ENCODE measurements around the gene ZBTB12.
"Not testable (repeated sequence)": the region's sequence is repeated elsewhere in the genome, so short reads cannot be mapped to it uniquely, and the experiment has no call there.

Gene ZBTB12

GRCh38 chr6:31901953-31902643 is at the start of gene ZBTB12:
TSS of gene ZBTB12 (minus strand) at chr6:31902086. CDS start at chr6:31901305, 781 bp downstream.
- FAIRE-seq = no peak

- FAIRE-seq = no peak
Observed at GRCh38 chr6:31949926-31950548, 48.2 kb upstream of the ZBTB12 start.

GRCh38 chr6:31948753-31949413 is 47.0 kb upstream of the ZBTB12 start:
- FAIRE-seq = no peak

- no peak for FAIRE-seq
Observed at GRCh38 chr6:31948306-31948705, 46.4 kb upstream of the ZBTB12 start.

- no peak for FAIRE-seq
Observed at GRCh38 chr6:31947864-31948263, 46.0 kb upstream of the ZBTB12 start.

GRCh38 chr6:31947070-31947675 is 45.3 kb upstream of the ZBTB12 start:
- FAIRE-seq = no peak

- no peak for FAIRE-seq
Observed at GRCh38 chr6:31946370-31946885, 44.5 kb upstream of the ZBTB12 start.

GRCh38 chr6:31945507-31946369 is 43.9 kb upstream of the ZBTB12 start, which contains the start of gene CFB:
TSS of gene CFB (plus strand) at chr6:31946095. CDS start at chr6:31946222, 127 bp downstream.
- FAIRE-seq = no peak

GRCh38 chr6:31945154-31945506 is 43.2 kb upstream of the ZBTB12 start:
- no peak for FAIRE-seq

GRCh38 chr6:31943742-31944141 is 41.9 kb upstream of the ZBTB12 start:
- FAIRE-seq = no peak

- FAIRE-seq = no peak
Observed at GRCh38 chr6:31940256-31940664, 38.4 kb upstream of the ZBTB12 start.

- no peak for FAIRE-seq
Observed at GRCh38 chr6:31935823-31936222, 33.9 kb upstream of the ZBTB12 start.

- no peak for FAIRE-seq
Observed at GRCh38 chr6:31935021-31935420, 33.1 kb upstream of the ZBTB12 start.

- FAIRE-seq = no peak
Observed at GRCh38 chr6:31933537-31933936, 31.7 kb upstream of the ZBTB12 start.

GRCh38 chr6:31932137-31932536 is 30.3 kb upstream of the ZBTB12 start:
- not testable (repeated sequence) for FAIRE-seq

GRCh38 chr6:31930962-31931361 is 29.1 kb upstream of the ZBTB12 start:
- FAIRE-seq = no peak

GRCh38 chr6:31928672-31928939 is 26.7 kb upstream of the ZBTB12 start:
- no peak for FAIRE-seq

- FAIRE-seq = no peak
Observed at GRCh38 chr6:31927863-31928671, 26.2 kb upstream of the ZBTB12 start.

- no peak for FAIRE-seq
Observed at GRCh38 chr6:31927242-31927862, 25.5 kb upstream of the ZBTB12 start, which contains the start of gene C2. TSS of gene C2 (plus strand) at chr6:31927717. CDS start at chr6:31927753, 36 bp downstream.

GRCh38 chr6:31922942-31923341 is 21.1 kb upstream of the ZBTB12 start:
- no peak for FAIRE-seq

GRCh38 chr6:31920811-31921210 is 18.9 kb upstream of the ZBTB12 start:
- FAIRE-seq = no peak
